ENCODE data around the gene UCK1.

GRCh38 chr9:131476777-131477345, 54.2 kb downstream of the UCK1 start:
- TF ChIP-seq USF2 (IDR thresholded peaks at IDR 0.05), result no peak
- no peak for TF ChIP-seq RAD21 (conservative IDR thresholded peaks at IDR 0.05 in 1 of 2, IDR thresholded peaks at IDR 0.05 in 1 of 2)
